ENCODE results near the gene CCDC141. TPM values are rescaled to one million over a fixed set of nuclear protein-coding genes. Genes with fewer than 3 reads are reported as not detected.

The CCDC141 gene
- total and polyA plus RNA-seq, 2 of the 13 experiments (the other 11 are each of a cell fraction or from before 2014, with no cell fraction given), result not detected

DNA sequence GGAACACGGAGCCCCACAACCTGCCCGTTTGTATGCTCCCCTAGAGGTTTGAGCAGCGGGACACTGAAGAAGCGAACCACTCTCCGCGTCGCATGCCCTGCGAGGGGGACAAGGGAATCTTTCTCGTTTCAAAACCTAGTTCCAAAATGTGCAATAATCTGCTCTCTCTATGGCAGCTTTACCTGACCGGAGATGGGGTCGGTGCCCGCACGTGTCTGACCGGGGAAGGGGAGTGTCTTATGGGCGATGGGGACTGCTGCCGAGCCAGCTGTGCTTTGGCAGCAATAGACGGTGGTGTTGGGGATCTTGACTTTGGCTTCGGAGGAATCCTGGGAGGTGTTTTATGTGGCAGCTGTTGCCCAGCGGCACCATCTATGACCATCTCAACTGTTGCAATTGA, 250.6 kb downstream of the CCDC141 start:
- no peak overlapping the region for H3K4me3 ChIP-seq (replicated peaks in 1 of 3; ENCODE audit: insufficient read depth in 1 of 3, low read depth in 2 of 3, low read length in 3 of 3)
- H3K27me3 ChIP-seq (ENCODE audit: control insufficient read depth in 1 of 2, insufficient read depth in 2 of 2, low read length in 2 of 2), result peaks cover 3 to 26% of the 10 kb centered on the region in 2 experiments; a peak in 2 of 5 replicates
- no peaks in the 10 kb centered on the region for H3K4me1 ChIP-seq (ENCODE audit: insufficient read depth, low read length)
- no peak overlapping the region for H3K9ac ChIP-seq (ENCODE audit: insufficient read depth, low read depth, low read length)
- ChIA-PET POLR2A (no interaction called here), CTCF (ENCODE audit: low intra/inter-chr PET ratio, low total read pairs) (no interaction called here)
- no peak for ATAC-seq
- intact Hi-C loops (cut with micrococcal nuclease; ENCODE audit: unreplicated experiment), result loop anchor here (10.0 kb wide), 1 partner anchor 955 kb away; no protein-coding TSS in a partner anchor
- H3K27ac ChIP-seq (ENCODE audit: extremely low read length, insufficient read depth, low read length), result no peak overlapping the region
- no peak overlapping the region for H3K4me2 ChIP-seq (ENCODE audit: low read depth, low read length)
- WGBS (ENCODE audit: low lambda C conversion rate), result 48% methylated on average over 18 of the region's 19 CpGs
- H3K36me3 ChIP-seq (replicated peaks in 1 of 2; ENCODE audit: control insufficient read depth in 1 of 2, insufficient read depth in 2 of 2, low read length in 2 of 2), result no peaks in the 10 kb centered on the region
- H3K9me3 ChIP-seq (ENCODE audit: low read length), result no peaks in the 10 kb centered on the region
- no peaks in the 10 kb centered on the region for H4K20me1 ChIP-seq (ENCODE audit: insufficient read depth, low read length)
- no peak for DNase-seq (ENCODE audit: low spot score)
- no peaks in the 10 kb centered on the region for H3K79me2 ChIP-seq (ENCODE audit: insufficient read depth, low read length)
- no peak overlapping the region for H2AFZ ChIP-seq (ENCODE audit: low read length)
- in situ Hi-C loops (cut with HindIII; ENCODE audit: extremely low pct_ligation_motif_present, low pct_unique_long_range_greater_than_20kb), result loop anchor here (10.0 kb wide), 1 partner anchor 115 kb away; no protein-coding TSS in a partner anchor
- no peak for FAIRE-seq
- no TSS peak for BruUV-seq (replicated peaks)
- TF ChIP-seq, protein P1, sequence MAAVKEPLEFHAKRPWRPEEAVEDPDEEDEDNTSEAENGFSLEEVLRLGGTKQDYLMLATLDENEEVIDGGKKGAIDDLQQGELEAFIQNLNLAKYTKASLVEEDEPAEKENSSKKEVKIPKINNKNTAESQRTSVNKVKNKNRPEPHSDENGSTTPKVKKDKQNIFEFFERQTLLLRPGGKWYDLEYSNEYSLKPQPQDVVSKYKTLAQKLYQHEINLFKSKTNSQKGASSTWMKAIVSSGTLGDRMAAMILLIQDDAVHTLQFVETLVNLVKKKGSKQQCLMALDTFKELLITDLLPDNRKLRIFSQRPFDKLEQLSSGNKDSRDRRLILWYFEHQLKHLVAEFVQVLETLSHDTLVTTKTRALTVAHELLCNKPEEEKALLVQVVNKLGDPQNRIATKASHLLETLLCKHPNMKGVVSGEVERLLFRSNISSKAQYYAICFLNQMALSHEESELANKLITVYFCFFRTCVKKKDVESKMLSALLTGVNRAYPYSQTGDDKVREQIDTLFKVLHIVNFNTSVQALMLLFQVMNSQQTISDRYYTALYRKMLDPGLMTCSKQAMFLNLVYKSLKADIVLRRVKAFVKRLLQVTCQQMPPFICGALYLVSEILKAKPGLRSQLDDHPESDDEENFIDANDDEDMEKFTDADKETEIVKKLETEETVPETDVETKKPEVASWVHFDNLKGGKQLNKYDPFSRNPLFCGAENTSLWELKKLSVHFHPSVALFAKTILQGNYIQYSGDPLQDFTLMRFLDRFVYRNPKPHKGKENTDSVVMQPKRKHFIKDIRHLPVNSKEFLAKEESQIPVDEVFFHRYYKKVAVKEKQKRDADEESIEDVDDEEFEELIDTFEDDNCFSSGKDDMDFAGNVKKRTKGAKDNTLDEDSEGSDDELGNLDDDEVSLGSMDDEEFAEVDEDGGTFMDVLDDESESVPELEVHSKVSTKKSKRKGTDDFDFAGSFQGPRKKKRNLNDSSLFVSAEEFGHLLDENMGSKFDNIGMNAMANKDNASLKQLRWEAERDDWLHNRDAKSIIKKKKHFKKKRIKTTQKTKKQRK (IDR thresholded peaks at IDR 0.05; ENCODE audit: low read length), result no peak
- TF ChIP-seq ZNF567 (CRISPR knock-in tag; IDR thresholded peaks at IDR 0.05; ENCODE audit: borderline replicate concordance) (no peak), HCFC1 (IDR thresholded peaks at IDR 0.05; ENCODE audit: low read depth, low read length) (no peak), AGO1 (IDR thresholded peaks at IDR 0.05; ENCODE audit: low read depth, low read length, poor library complexity, severe bottlenecking) (no peak), ZNF761 (CRISPR knock-in tag; conservative IDR thresholded peaks at IDR 0.05) (no peak), THYN1 (CRISPR knock-in tag; IDR thresholded peaks at IDR 0.05; ENCODE audit: borderline replicate concordance, low read depth) (no peak), KDM5B (CRISPR knock-in tag; IDR thresholded peaks at IDR 0.05; ENCODE audit: borderline replicate concordance) (no peak)
- TF ChIP-seq, protein P2, sequence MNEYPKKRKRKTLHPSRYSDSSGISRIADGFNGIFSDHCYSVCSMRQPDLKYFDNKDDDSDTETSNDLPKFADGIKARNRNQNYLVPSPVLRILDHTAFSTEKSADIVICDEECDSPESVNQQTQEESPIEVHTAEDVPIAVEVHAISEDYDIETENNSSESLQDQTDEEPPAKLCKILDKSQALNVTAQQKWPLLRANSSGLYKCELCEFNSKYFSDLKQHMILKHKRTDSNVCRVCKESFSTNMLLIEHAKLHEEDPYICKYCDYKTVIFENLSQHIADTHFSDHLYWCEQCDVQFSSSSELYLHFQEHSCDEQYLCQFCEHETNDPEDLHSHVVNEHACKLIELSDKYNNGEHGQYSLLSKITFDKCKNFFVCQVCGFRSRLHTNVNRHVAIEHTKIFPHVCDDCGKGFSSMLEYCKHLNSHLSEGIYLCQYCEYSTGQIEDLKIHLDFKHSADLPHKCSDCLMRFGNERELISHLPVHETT (CRISPR knock-in tag; conservative IDR thresholded peaks at IDR 0.05), result no peak
- TF ChIP-seq, protein P3, sequence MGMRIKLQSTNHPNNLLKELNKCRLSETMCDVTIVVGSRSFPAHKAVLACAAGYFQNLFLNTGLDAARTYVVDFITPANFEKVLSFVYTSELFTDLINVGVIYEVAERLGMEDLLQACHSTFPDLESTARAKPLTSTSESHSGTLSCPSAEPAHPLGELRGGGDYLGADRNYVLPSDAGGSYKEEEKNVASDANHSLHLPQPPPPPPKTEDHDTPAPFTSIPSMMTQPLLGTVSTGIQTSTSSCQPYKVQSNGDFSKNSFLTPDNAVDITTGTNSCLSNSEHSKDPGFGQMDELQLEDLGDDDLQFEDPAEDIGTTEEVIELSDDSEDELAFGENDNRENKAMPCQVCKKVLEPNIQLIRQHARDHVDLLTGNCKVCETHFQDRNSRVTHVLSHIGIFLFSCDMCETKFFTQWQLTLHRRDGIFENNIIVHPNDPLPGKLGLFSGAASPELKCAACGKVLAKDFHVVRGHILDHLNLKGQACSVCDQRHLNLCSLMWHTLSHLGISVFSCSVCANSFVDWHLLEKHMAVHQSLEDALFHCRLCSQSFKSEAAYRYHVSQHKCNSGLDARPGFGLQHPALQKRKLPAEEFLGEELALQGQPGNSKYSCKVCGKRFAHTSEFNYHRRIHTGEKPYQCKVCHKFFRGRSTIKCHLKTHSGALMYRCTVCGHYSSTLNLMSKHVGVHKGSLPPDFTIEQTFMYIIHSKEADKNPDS (CRISPR knock-in tag; IDR thresholded peaks at IDR 0.05), result no peak
- TF ChIP-seq, protein P4, sequence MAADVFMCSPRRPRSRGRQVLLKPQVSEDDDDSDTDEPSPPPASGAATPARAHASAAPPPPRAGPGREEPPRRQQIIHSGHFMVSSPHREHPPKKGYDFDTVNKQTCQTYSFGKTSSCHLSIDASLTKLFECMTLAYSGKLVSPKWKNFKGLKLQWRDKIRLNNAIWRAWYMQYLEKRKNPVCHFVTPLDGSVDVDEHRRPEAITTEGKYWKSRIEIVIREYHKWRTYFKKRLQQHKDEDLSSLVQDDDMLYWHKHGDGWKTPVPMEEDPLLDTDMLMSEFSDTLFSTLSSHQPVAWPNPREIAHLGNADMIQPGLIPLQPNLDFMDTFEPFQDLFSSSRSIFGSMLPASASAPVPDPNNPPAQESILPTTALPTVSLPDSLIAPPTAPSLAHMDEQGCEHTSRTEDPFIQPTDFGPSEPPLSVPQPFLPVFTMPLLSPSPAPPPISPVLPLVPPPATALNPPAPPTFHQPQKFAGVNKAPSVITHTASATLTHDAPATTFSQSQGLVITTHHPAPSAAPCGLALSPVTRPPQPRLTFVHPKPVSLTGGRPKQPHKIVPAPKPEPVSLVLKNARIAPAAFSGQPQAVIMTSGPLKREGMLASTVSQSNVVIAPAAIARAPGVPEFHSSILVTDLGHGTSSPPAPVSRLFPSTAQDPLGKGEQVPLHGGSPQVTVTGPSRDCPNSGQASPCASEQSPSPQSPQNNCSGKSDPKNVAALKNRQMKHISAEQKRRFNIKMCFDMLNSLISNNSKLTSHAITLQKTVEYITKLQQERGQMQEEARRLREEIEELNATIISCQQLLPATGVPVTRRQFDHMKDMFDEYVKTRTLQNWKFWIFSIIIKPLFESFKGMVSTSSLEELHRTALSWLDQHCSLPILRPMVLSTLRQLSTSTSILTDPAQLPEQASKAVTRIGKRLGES (CRISPR knock-in tag; IDR thresholded peaks at IDR 0.05; ENCODE audit: borderline replicate concordance), result no peak
- TF ChIP-seq, protein P5, sequence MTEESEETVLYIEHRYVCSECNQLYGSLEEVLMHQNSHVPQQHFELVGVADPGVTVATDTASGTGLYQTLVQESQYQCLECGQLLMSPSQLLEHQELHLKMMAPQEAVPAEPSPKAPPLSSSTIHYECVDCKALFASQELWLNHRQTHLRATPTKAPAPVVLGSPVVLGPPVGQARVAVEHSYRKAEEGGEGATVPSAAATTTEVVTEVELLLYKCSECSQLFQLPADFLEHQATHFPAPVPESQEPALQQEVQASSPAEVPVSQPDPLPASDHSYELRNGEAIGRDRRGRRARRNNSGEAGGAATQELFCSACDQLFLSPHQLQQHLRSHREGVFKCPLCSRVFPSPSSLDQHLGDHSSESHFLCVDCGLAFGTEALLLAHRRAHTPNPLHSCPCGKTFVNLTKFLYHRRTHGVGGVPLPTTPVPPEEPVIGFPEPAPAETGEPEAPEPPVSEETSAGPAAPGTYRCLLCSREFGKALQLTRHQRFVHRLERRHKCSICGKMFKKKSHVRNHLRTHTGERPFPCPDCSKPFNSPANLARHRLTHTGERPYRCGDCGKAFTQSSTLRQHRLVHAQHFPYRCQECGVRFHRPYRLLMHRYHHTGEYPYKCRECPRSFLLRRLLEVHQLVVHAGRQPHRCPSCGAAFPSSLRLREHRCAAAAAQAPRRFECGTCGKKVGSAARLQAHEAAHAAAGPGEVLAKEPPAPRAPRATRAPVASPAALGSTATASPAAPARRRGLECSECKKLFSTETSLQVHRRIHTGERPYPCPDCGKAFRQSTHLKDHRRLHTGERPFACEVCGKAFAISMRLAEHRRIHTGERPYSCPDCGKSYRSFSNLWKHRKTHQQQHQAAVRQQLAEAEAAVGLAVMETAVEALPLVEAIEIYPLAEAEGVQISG (CRISPR knock-in tag; IDR thresholded peaks at IDR 0.05), result no peak
